Measurements from ENCODE around the gene OR8J1. TPM values are rescaled to one million over a fixed set of nuclear protein-coding genes. Genes with fewer than 3 reads are reported as not detected.

Gene OR8J1
- total and polyA plus RNA-seq, 4 donors, result not detected

DNA sequence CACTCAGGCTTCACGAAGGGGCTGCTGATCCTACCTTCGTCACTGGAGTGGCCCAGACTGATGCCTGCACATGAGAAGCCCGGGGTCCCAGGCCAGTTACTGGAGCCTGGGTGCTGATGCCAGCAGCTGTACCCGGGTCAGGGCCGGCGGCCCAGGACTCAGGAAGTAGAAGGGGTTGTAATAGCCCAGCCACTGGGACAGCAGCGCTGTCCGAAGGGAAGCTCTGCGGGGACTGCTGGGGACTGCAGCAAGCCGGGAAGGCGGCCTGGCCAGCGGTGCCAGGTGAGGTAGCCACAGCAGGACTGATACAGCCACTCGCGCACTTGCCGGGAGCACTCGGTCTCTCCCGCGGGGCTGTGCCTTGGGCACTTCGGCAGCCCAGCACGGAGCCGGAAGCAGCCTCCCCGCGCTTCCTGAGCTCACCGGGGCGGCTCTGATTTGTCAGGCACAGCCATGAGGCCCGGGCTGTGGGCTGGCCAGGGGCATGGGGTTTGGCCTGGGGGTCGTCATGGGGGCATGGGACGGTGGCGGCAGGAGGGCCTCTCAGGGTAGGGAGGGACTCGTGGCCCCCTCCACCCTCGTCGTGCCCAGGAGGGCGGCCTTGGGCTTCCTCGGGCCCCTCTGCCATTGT lies 22.1 kb upstream of the OR8J1 start:
- no peak overlapping the region for H3K27ac ChIP-seq (ENCODE audit: low read depth in 1 of 2, low read length in 2 of 2)
- 85% methylated on average over 34 of the region's 34 CpGs for WGBS
- TF ChIP-seq GABPA (IDR thresholded peaks at IDR 0.05 in 1 of 2, conservative IDR thresholded peaks at IDR 0.05 in 1 of 2) (no peak), FOXA2 (IDR thresholded peaks at IDR 0.05) (no peak), RXRA (IDR thresholded peaks at IDR 0.05) (no peak), SP1 (IDR thresholded peaks at IDR 0.05) (no peak), YY1 (IDR thresholded peaks at IDR 0.05) (no peak), HNF4A (conservative IDR thresholded peaks at IDR 0.05) (no peak), TAF1 (conservative IDR thresholded peaks at IDR 0.05) (no peak), EGR1 (IDR thresholded peaks at IDR 0.05; ENCODE audit: low read depth in 2 of 2) (no peak), FOXA1 (IDR thresholded peaks at IDR 0.05) (no peak)
- TF ChIP-seq, protein P1, sequence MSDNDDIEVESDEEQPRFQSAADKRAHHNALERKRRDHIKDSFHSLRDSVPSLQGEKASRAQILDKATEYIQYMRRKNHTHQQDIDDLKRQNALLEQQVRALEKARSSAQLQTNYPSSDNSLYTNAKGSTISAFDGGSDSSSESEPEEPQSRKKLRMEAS (IDR thresholded peaks at IDR 0.05), result no peak
- TF ChIP-seq, protein P2, sequence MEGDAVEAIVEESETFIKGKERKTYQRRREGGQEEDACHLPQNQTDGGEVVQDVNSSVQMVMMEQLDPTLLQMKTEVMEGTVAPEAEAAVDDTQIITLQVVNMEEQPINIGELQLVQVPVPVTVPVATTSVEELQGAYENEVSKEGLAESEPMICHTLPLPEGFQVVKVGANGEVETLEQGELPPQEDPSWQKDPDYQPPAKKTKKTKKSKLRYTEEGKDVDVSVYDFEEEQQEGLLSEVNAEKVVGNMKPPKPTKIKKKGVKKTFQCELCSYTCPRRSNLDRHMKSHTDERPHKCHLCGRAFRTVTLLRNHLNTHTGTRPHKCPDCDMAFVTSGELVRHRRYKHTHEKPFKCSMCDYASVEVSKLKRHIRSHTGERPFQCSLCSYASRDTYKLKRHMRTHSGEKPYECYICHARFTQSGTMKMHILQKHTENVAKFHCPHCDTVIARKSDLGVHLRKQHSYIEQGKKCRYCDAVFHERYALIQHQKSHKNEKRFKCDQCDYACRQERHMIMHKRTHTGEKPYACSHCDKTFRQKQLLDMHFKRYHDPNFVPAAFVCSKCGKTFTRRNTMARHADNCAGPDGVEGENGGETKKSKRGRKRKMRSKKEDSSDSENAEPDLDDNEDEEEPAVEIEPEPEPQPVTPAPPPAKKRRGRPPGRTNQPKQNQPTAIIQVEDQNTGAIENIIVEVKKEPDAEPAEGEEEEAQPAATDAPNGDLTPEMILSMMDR (IDR thresholded peaks at IDR 0.05; ENCODE audit: low read depth, low read length, missing input control), result no peak
- TF ChIP-seq, protein P3, sequence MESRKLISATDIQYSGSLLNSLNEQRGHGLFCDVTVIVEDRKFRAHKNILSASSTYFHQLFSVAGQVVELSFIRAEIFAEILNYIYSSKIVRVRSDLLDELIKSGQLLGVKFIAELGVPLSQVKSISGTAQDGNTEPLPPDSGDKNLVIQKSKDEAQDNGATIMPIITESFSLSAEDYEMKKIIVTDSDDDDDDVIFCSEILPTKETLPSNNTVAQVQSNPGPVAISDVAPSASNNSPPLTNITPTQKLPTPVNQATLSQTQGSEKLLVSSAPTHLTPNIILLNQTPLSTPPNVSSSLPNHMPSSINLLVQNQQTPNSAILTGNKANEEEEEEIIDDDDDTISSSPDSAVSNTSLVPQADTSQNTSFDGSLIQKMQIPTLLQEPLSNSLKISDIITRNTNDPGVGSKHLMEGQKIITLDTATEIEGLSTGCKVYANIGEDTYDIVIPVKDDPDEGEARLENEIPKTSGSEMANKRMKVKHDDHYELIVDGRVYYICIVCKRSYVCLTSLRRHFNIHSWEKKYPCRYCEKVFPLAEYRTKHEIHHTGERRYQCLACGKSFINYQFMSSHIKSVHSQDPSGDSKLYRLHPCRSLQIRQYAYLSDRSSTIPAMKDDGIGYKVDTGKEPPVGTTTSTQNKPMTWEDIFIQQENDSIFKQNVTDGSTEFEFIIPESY (IDR thresholded peaks at IDR 0.05), result no peak
- peaks cover 0 to 2% (median 0%) of the 10 kb centered on the region in 4 donors for H3K9me3 ChIP-seq (ENCODE audit: control insufficient read depth in 4 of 4, low read length in 3 of 4)
- no peaks in the 10 kb centered on the region for H3K36me3 ChIP-seq (ENCODE audit: control insufficient read depth in 4 of 4, insufficient read depth in 3 of 4, low read depth in 1 of 4, low read length in 3 of 4)
- no peak for DNase-seq (ENCODE audit: low spot score)
- no peaks in the 10 kb centered on the region for H3K27me3 ChIP-seq (ENCODE audit: control insufficient read depth in 4 of 4, insufficient read depth in 4 of 4, low read length in 3 of 4)
- no peak overlapping the region for H3K9ac ChIP-seq (ENCODE audit: low read depth in 1 of 2, low read length in 2 of 2)
- no peaks in the 10 kb centered on the region for H3K4me1 ChIP-seq (ENCODE audit: control insufficient read depth in 4 of 4, insufficient read depth in 4 of 4, low read length in 3 of 4)
- H3K4me3 ChIP-seq (ENCODE audit: low read depth in 1 of 3, low read length in 3 of 3), result no peak overlapping the region

DNA sequence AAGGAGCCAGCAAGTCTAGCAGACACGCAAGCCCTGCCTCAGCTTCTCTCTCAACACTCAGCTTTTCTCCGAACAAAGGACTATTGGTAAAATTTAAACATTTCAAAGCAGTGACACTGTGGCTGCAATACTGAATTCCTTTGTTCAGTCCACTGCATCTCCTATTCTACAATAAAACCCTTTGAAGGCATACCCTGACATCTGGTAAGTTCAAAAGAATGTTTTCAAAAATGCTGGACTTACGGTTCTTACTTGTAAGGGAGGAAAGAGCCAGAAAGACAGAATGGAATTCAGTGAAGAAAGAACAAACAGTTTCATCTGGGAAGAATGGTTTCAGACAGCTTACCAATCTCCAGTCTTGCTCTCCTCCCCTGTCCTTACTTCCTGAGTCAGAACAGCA lies 20.9 kb upstream of the OR8J1 start:
- no peak overlapping the region for H3K9ac ChIP-seq (ENCODE audit: low read depth in 1 of 2, low read length in 2 of 2)
- no peak overlapping the region for H3K27ac ChIP-seq (ENCODE audit: low read depth in 1 of 2, low read length in 2 of 2)
- H3K36me3 ChIP-seq (ENCODE audit: control insufficient read depth in 4 of 4, insufficient read depth in 3 of 4, low read depth in 1 of 4, low read length in 3 of 4), result no peaks in the 10 kb centered on the region
- no peak overlapping the region for H3K4me3 ChIP-seq (ENCODE audit: low read depth in 1 of 3, low read length in 3 of 3)
- H3K27me3 ChIP-seq (ENCODE audit: control insufficient read depth in 4 of 4, insufficient read depth in 4 of 4, low read length in 3 of 4), result no peaks in the 10 kb centered on the region
- no peaks in the 10 kb centered on the region for H3K4me1 ChIP-seq (ENCODE audit: control insufficient read depth in 4 of 4, insufficient read depth in 4 of 4, low read length in 3 of 4)
- no peak for DNase-seq (ENCODE audit: low spot score)
- 63% methylated on average over 3 of the region's 3 CpGs for WGBS
- TF ChIP-seq EGR1 (IDR thresholded peaks at IDR 0.05; ENCODE audit: low read depth in 2 of 2) (no peak), FOXA1 (IDR thresholded peaks at IDR 0.05) (no peak), GABPA (IDR thresholded peaks at IDR 0.05 in 1 of 2, conservative IDR thresholded peaks at IDR 0.05 in 1 of 2) (no peak)
- TF ChIP-seq, protein P2 (IDR thresholded peaks at IDR 0.05; ENCODE audit: low read depth, low read length, missing input control), result no peak
- TF ChIP-seq, protein P4, sequence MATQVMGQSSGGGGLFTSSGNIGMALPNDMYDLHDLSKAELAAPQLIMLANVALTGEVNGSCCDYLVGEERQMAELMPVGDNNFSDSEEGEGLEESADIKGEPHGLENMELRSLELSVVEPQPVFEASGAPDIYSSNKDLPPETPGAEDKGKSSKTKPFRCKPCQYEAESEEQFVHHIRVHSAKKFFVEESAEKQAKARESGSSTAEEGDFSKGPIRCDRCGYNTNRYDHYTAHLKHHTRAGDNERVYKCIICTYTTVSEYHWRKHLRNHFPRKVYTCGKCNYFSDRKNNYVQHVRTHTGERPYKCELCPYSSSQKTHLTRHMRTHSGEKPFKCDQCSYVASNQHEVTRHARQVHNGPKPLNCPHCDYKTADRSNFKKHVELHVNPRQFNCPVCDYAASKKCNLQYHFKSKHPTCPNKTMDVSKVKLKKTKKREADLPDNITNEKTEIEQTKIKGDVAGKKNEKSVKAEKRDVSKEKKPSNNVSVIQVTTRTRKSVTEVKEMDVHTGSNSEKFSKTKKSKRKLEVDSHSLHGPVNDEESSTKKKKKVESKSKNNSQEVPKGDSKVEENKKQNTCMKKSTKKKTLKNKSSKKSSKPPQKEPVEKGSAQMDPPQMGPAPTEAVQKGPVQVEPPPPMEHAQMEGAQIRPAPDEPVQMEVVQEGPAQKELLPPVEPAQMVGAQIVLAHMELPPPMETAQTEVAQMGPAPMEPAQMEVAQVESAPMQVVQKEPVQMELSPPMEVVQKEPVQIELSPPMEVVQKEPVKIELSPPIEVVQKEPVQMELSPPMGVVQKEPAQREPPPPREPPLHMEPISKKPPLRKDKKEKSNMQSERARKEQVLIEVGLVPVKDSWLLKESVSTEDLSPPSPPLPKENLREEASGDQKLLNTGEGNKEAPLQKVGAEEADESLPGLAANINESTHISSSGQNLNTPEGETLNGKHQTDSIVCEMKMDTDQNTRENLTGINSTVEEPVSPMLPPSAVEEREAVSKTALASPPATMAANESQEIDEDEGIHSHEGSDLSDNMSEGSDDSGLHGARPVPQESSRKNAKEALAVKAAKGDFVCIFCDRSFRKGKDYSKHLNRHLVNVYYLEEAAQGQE (IDR thresholded peaks at IDR 0.05), result no peak
- H3K9me3 ChIP-seq (ENCODE audit: control insufficient read depth in 4 of 4, low read length in 3 of 4), result peaks cover 0 to 2% (median 0%) of the 10 kb centered on the region in 4 donors
